Measurements from ENCODE around the gene RAB40C.
A peak's percentile ranks its signal among the peaks of the same experiment; 100 is the strongest.

Gene RAB40C

GRCh38 chr16:610513-611381, 20.9 kb downstream of the RAB40C start:
- no peak overlapping the region for H3K27ac Mint-ChIP-seq
- no peaks in the 10 kb centered on the region for H3K27me3 Mint-ChIP-seq
- peaks cover 16% of the 10 kb centered on the region for H3K4me1 Mint-ChIP-seq
- H3K4me3 Mint-ChIP-seq = peak overlapping the region; percentile 44
- no peaks in the 10 kb centered on the region for H3K9me3 Mint-ChIP-seq
- H3K36me3 Mint-ChIP-seq = no peaks in the 10 kb centered on the region

- Mint-ChIP-seq H3K27ac (no peak overlapping the region), H3K4me1 (peaks cover 3% of the 10 kb centered on the region), H3K4me3 (no peak overlapping the region), H3K9me3 (no peaks in the 10 kb centered on the region), H3K27me3 (no peaks in the 10 kb centered on the region), H3K36me3 (no peaks in the 10 kb centered on the region)
Measured at GRCh38 chr16:615122-615521, 25.3 kb downstream of the RAB40C start.

- H3K27me3 Mint-ChIP-seq = no peaks in the 10 kb centered on the region
- no peaks in the 10 kb centered on the region for H3K36me3 Mint-ChIP-seq
- no peaks in the 10 kb centered on the region for H3K4me1 Mint-ChIP-seq
- H3K9me3 Mint-ChIP-seq = no peaks in the 10 kb centered on the region
- no peak overlapping the region for H3K27ac Mint-ChIP-seq
- H3K4me3 Mint-ChIP-seq = no peak overlapping the region
Measured at GRCh38 chr16:616733-617586, 27.1 kb downstream of the RAB40C start.

DNA sequence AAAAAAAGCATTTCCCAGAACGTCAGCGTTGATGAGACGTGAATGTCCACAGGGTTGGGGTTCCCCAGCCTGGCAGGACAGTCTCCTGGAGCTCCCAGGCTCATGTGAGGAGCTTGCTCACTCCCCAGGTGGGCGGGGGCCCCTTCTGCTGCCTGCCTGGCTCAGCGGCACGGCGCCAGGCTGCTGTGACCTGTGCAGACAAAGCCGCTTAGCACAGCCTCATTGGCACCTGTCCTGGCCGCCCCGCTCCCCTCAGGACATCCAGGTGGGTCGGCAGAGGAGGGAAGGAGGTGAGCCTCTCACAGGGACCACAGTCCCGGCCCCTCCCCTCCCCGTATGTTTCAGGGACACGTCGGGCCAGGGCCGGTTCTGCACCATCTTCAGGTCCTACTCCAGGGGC, 28.0 kb downstream of the RAB40C start:
- Mint-ChIP-seq H3K4me3 (no peak overlapping the region), H3K36me3 (no peaks in the 10 kb centered on the region), H3K27ac (no peak overlapping the region), H3K27me3 (no peaks in the 10 kb centered on the region), H3K4me1 (no peaks in the 10 kb centered on the region), H3K9me3 (no peaks in the 10 kb centered on the region)

- no peaks in the 10 kb centered on the region for H3K9me3 Mint-ChIP-seq
- H3K27ac Mint-ChIP-seq = no peak overlapping the region
- H3K4me1 Mint-ChIP-seq = no peaks in the 10 kb centered on the region
- H3K4me3 Mint-ChIP-seq = no peak overlapping the region
- no peaks in the 10 kb centered on the region for H3K27me3 Mint-ChIP-seq
- no peaks in the 10 kb centered on the region for H3K36me3 Mint-ChIP-seq
Measured at GRCh38 chr16:619476-620100, 29.7 kb downstream of the RAB40C start.

GRCh38 chr16:620700-621525, 31.0 kb downstream of the RAB40C start:
- Mint-ChIP-seq H3K4me1 (no peaks in the 10 kb centered on the region), H3K4me3 (no peak overlapping the region), H3K27ac (no peak overlapping the region), H3K36me3 (no peaks in the 10 kb centered on the region), H3K27me3 (no peaks in the 10 kb centered on the region), H3K9me3 (no peaks in the 10 kb centered on the region)

GRCh38 chr16:621526-622105, 31.8 kb downstream of the RAB40C start:
- H3K27ac Mint-ChIP-seq = no peak overlapping the region
- H3K9me3 Mint-ChIP-seq = no peaks in the 10 kb centered on the region
- no peak overlapping the region for H3K4me3 Mint-ChIP-seq
- H3K27me3 Mint-ChIP-seq = no peaks in the 10 kb centered on the region
- H3K4me1 Mint-ChIP-seq = no peaks in the 10 kb centered on the region
- H3K36me3 Mint-ChIP-seq = no peaks in the 10 kb centered on the region

GRCh38 chr16:622920-623280, 33.0 kb downstream of the RAB40C start:
- no peak overlapping the region for H3K27ac Mint-ChIP-seq
- H3K4me1 Mint-ChIP-seq = no peaks in the 10 kb centered on the region
- H3K27me3 Mint-ChIP-seq = no peaks in the 10 kb centered on the region
- no peak overlapping the region for H3K4me3 Mint-ChIP-seq
- no peaks in the 10 kb centered on the region for H3K9me3 Mint-ChIP-seq
- H3K36me3 Mint-ChIP-seq = no peaks in the 10 kb centered on the region

DNA sequence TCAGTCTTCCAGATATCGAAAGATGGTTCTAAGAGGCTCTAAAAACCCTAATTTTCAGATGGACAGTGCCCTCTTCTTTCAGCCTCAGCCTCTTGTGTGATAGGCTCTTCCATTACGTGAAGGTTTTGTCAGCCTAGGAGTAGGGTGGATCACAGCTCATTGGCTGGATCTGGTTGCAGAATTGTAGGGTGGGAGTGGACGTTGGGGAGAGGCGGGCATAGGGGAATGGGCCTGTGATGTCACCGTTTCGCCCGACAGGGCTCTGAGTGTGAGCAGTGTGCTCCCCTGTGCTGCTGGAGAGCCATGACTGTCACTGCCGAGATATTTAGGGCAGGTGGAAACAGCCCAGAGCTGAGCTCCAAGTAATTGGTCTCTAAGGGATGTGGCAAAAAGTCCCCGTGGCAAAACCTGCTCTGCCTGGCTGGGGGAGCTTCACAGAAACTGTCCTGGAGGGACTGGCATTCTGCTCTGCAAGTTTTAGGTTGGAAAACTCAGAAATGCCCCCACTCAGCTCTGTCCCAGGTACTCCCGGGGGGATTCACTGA, 34.7 kb downstream of the RAB40C start:
- Mint-ChIP-seq H3K27me3 (no peaks in the 10 kb centered on the region), H3K36me3 (no peaks in the 10 kb centered on the region), H3K9me3 (no peaks in the 10 kb centered on the region), H3K27ac (peak overlapping the region; percentile 35), H3K4me3 (no peak overlapping the region), H3K4me1 (no peaks in the 10 kb centered on the region)

DNA sequence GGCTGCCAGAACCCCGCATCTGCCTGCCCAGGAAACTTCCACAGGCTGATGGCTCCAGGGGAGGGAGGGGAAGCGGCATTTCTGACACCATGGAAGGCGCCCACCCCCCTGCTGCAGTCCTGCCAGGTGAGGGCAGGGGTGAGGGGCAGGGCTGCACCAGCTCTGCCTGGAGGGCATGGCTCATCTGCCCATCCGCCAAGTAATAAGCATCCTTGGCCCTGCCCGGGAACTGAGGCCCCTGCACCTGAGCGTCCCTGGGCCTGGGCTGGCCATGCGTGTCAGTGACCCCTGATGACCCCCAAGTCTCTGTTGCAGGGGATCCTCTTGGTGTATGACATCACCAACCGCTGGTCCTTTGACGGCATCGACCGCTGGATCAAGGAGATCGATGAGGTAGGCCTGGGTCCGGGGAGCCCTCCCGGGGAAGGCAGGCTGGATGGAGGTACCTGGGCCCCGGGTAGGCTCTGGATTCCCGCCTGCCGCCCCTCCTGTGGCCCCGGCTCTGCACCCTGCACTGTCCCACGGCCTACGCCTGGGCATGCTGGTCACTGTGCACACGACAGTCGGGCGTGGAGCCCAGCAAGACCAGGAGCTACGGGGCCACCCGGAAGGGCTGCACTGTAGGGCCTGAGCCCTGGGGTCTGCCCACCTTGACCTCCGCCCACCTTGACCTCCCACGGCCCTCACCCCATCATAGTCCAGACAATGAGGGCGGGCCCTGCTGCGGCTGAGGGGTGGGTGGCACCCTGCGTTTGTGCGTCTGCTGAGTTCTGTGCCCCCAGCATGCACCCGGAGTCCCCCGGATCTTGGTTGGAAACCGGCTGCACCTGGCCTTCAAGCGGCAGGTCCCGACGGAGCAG, 35.5 kb downstream of the RAB40C start:
- Mint-ChIP-seq H3K27me3 (no peaks in the 10 kb centered on the region), H3K9me3 (no peaks in the 10 kb centered on the region), H3K27ac (no peak overlapping the region), H3K36me3 (no peaks in the 10 kb centered on the region), H3K4me1 (no peaks in the 10 kb centered on the region), H3K4me3 (no peak overlapping the region)

DNA sequence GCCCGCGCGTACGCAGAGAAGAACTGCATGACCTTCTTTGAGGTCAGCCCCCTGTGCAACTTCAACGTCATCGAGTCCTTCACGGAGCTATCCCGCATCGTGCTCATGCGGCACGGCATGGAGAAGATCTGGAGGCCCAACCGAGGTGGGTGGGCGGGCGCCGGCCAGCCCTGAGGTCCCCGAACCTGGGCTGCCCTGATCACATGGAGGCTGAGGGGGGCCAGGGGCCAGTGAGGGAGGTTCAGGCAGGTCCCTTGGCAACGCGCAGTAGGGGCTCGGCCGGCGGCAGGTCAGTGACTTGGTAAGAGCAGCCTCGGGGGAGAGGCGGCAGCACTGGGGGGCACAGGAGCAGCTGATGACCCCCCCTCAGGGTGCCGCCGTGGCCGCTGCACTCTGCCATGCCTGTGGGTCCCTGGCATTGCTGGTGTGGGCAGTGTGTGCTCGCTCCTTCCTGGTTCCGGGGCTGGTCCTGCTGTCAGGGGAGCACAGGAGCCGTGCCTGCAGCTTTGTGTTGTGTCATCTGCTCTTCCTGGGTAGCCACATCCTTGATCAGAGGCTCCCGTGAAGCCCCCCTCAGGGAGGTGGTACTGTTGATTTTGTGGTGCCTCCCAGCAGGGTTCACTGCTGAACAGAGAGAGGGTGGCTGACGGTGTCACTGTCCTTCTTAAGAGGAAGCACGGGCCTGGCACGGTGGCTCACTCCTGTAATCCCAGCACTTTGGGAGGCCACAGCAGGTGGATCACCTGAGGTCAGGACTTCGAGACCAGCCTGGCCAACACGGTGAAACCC, 36.3 kb downstream of the RAB40C start:
- no peaks in the 10 kb centered on the region for H3K36me3 Mint-ChIP-seq
- H3K27me3 Mint-ChIP-seq = no peaks in the 10 kb centered on the region
- H3K4me3 Mint-ChIP-seq = no peak overlapping the region
- no peaks in the 10 kb centered on the region for H3K4me1 Mint-ChIP-seq
- H3K9me3 Mint-ChIP-seq = no peaks in the 10 kb centered on the region
- H3K27ac Mint-ChIP-seq = no peak overlapping the region

DNA sequence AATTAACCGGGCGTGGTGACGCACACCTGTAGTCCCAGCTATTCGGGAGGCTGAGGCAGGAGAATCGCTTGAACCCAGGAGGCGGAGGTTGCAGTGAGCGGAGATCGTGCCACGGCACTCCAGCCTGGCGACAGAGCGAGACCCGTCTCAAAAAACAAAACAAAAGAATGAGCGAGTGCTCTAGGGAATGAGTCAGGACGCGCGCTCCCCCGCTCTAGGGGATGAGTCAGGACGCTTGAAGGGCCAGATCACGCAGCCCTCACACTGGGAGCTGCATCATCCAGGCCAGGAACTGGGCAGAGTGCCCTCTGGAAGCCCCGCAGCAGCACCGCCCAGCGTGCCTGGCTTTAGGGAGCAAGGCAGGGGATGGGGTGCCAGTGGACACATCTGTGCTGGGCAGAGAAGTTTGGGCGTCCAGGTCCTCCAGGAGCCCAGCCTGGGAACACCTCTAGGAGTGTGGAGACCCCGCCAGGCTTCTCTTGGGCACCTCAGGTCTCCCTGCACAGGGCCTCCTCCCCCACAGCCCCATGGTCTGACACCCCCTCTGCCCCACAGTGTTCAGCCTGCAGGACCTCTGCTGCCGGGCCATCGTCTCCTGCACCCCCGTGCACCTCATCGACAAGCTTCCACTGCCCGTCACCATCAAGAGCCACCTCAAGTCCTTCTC, 37.1 kb downstream of the RAB40C start:
- no peaks in the 10 kb centered on the region for H3K9me3 Mint-ChIP-seq
- H3K4me1 Mint-ChIP-seq = no peaks in the 10 kb centered on the region
- no peak overlapping the region for H3K4me3 Mint-ChIP-seq
- H3K27me3 Mint-ChIP-seq = no peaks in the 10 kb centered on the region
- H3K27ac Mint-ChIP-seq = no peak overlapping the region
- H3K36me3 Mint-ChIP-seq = no peaks in the 10 kb centered on the region

Data from activated naive CD4-positive, alpha-beta T cell treated with anti-CD3 and anti-CD28 coated beads, Interleukin-2, amount 50 U/mL, for 24 hours (primary cell).